GM12878 (cell line): ENCODE measurements around the gene ENTPD6. TPM values are rescaled to one million over a fixed set of nuclear protein-coding genes. Genes with fewer than 3 reads are reported as not detected.

Experiments used
- ATAC-seq: fragments of 200-7000 bp; cut with Tn5 transposase; 3 replicates; pipeline ENCODE4 v1.9.1; 2020; ENCODE audit warnings: mild to moderate bottlenecking, moderate library complexity
- BruUV-seq: library from RNA; stranded (reverse); fragments of 400-500 nt; replicated peaks from 2 replicates; lab custom pipeline; 2021; lab: Mats Ljungman, UMichigan
- CTCF ChIA-PET: fragments of 300-600 bp; sonication (Branson Sonifier 250); formaldehyde crosslinking; extraction: SDS; loops from one replicate; lab custom pipeline; 2021; ENCODE audit warnings: inconsistent platforms; lab: Yijun Ruan, JAX
- POLR2A ChIA-PET: fragments of 350-600 bp; formaldehyde crosslinking; extraction: SDS; loops from one replicate; lab custom pipeline; 2021; ENCODE audit warnings: inconsistent platforms; lab: Charles Lee
- RAD21 ChIA-PET: fragments of 300-600 bp; sonication (Branson Sonifier 250); formaldehyde crosslinking; loops from one replicate; lab custom pipeline; 2023; ENCODE audit warnings: antibody characterized with exemption; ENCODE audit not compliant: unreplicated experiment; lab: Charles Lee
- SMC1A ChIA-PET: fragments of 300-600 bp; sonication (Branson Sonifier 250); formaldehyde crosslinking; loops from one replicate; lab custom pipeline; 2023; ENCODE audit not compliant: unreplicated experiment, uncharacterized antibody; lab: Charles Lee
- DNase-seq: peaks from one replicate; pipeline ENCODE4 v3.0.0-alpha.2; 2011; ENCODE audit warnings: low read depth, low spot score
- FAIRE-seq: peaks from 3 replicates; lab custom pipeline; 2011; peaks lifted over from hg19 to GRCh38; lab: Jason Lieb, UNC
- H2AFZ ChIP-seq: 2 replicates; pipeline ENCODE4 v1.6.0; 2011; ENCODE audit warnings: low read depth, low read length, control low read depth; ENCODE audit not compliant: control insufficient read depth
- H3K27ac ChIP-seq: 2 replicates; pipeline ENCODE4 v1.5.1; 2011; ENCODE audit warnings: control low read depth; ENCODE audit not compliant: control insufficient read depth, insufficient read depth
- H3K27me3 ChIP-seq, 2 experiments: replicated peaks in 1 of 2; 2 replicates each; pipeline versions ENCODE4 v1.6.0 to v1.6.1; 2011; ENCODE audit warnings: low read length in 1 of 2; ENCODE audit not compliant: control insufficient read depth in 2 of 2, insufficient read depth in 2 of 2
- H3K36me3 ChIP-seq, 2 experiments: 2 replicates each; pipeline ENCODE4 v1.5.1; 2011; ENCODE audit warnings: low read length in 1 of 2; ENCODE audit not compliant: control insufficient read depth in 2 of 2, insufficient read depth in 2 of 2
- H3K4me1 ChIP-seq: 2 replicates; pipeline ENCODE4 v1.6.1; 2011; ENCODE audit warnings: mild to moderate bottlenecking, low read length, moderate library complexity, mixed read lengths; ENCODE audit not compliant: control insufficient read depth, insufficient read depth
- H3K4me2 ChIP-seq: 2 replicates; pipeline ENCODE4 v1.6.0; 2011; ENCODE audit warnings: control low read depth; ENCODE audit not compliant: control insufficient read depth, insufficient read depth
- H3K4me3 ChIP-seq: fragments of 200-600 bp; sonication (generic); 2 replicates; pipeline ENCODE4 v1.5.1; 2016
- H3K79me2 ChIP-seq: 2 replicates; pipeline ENCODE4 v1.6.0; 2011; ENCODE audit warnings: low read length; ENCODE audit not compliant: control insufficient read depth, insufficient read depth
- H3K9ac ChIP-seq: 2 replicates; pipeline ENCODE4 v1.8.0; 2011; ENCODE audit warnings: low read length, control low read depth, mixed read lengths; ENCODE audit not compliant: control insufficient read depth, insufficient read depth
- H3K9me3 ChIP-seq: replicated peaks from 3 replicates; pipeline ENCODE4 v1.5.1; 2011; ENCODE audit warnings: mild to moderate bottlenecking, low read length; ENCODE audit not compliant: control insufficient read depth, insufficient read depth
- H4K20me1 ChIP-seq: 2 replicates; pipeline ENCODE4 v1.6.0; 2011; ENCODE audit not compliant: control insufficient read depth, insufficient read depth
- ATF7 ChIP-seq: fragments of 450-650 bp; IDR thresholded peaks from 2 replicates; pipeline ENCODE4 v1.6.1; 2016; ENCODE audit warnings: low read depth, mild to moderate bottlenecking
- IKZF1 ChIP-seq: fragments of 450-650 bp; conservative IDR thresholded peaks from 2 replicates; pipeline ENCODE4 v1.6.1; 2017; ENCODE audit warnings: antibody characterized with exemption, mild to moderate bottlenecking
- IKZF2 ChIP-seq, 2 experiments: fragments of 450-650 bp; IDR thresholded peaks; 2 replicates each; pipeline ENCODE4 v1.6.1; 2017; ENCODE audit warnings: mild to moderate bottlenecking in 2 of 2, moderate library complexity in 2 of 2
- MTA2 ChIP-seq: fragments of 450-650 bp; IDR thresholded peaks from 2 replicates; pipeline ENCODE4 v1.6.1; 2016; ENCODE audit warnings: low read depth, mild to moderate bottlenecking, moderate library complexity
- MXI1 ChIP-seq: fragments of 150-350 bp; IDR thresholded peaks from 2 replicates; pipeline ENCODE4 v1.6.1; 2011; ENCODE audit warnings: low read depth, mild to moderate bottlenecking, inconsistent platforms, low read length, improper control_type of control experiment
- MYB ChIP-seq: fragments of 150-350 bp; IDR thresholded peaks from 2 replicates; pipeline ENCODE4 v1.6.1; 2014; ENCODE audit warnings: mild to moderate bottlenecking, low read depth, low read length, borderline replicate concordance
- NR2F1 ChIP-seq: fragments of 450-650 bp; conservative IDR thresholded peaks from 2 replicates; pipeline ENCODE4 v1.6.1; 2017; ENCODE audit warnings: mild to moderate bottlenecking
- POLR2AphosphoS5 ChIP-seq: IDR thresholded peaks from 2 replicates; pipeline ENCODE4 v1.6.1; 2011; ENCODE audit warnings: mild to moderate bottlenecking, low read length, inconsistent platforms
- ZNF274 ChIP-seq: IDR thresholded peaks from one replicate; pipeline ENCODE4 v1.8.0; 2011; ENCODE audit not compliant: insufficient read length, insufficient read depth
- ZNF384 ChIP-seq: IDR thresholded peaks from 2 replicates; pipeline ENCODE4 v1.6.1; 2012; ENCODE audit warnings: low read depth, mild to moderate bottlenecking, low read length, improper control_type of control experiment, borderline replicate concordance
- WGBS: methylation state at CpG from one replicate; pipeline ENCODE4 v1.1.6; 2016; ENCODE audit warnings: low lambda C conversion rate; ENCODE audit not compliant: insufficient replicate concordance, insufficient coverage; ENCODE audit errors: missing lambda C conversion rate; 5-methylcytosine and 5-hydroxymethylcytosine counted together
- in situ Hi-C: fragments of 300-500 bp; cut with MboI; formaldehyde crosslinking; loops from 9 replicates; pipeline ENCODE4 v1.14.3; 2018; ENCODE audit warnings: mixed read lengths
- intact Hi-C: fragments of 100-400 bp; cut with micrococcal nuclease; formaldehyde crosslinking; loops from one replicate; pipeline ENCODE4 v1.14.2; 2022; ENCODE audit not compliant: unreplicated experiment
- polyA plus RNA-seq, 11 experiments: library from polyadenylated mRNA; depleted of rRNA in 4 of 11; unstranded in 6 of 11; stranded (reverse) in 5 of 11; fragments of >200 nt; fragmentation: Nextera tagmentation in 4 of 11; fragmentation: Illumina TruSeq in 1 of 11; extraction: Ambion mirVana in 4 of 11; extraction: Trizol in 1 of 11; gene quantifications; 1 replicate in 1 of 11; 2 replicates in 10 of 11; pipeline versions ENCODE4 v1.2.1 to v1.2.3, GENCODE V29; 2011 to 2016; ENCODE audit warnings: inconsistent platforms in 2 of 11, missing spikeins in 2 of 11, low read depth in 1 of 11
- total RNA-seq, 4 experiments: library from RNA; depleted of rRNA in 3 of 4; stranded (reverse); fragments of >200 nt in 3 of 4; fragmentation: Illumina TruSeq in 1 of 4; extraction: Trizol in 1 of 4; gene quantifications; 2 replicates each; pipeline versions ENCODE4 v1.2.1 to v1.2.3, GENCODE V29; 2013 to 2021
- TF ChIP-seq, protein P1 (sequence below): fragments of 450-650 bp; IDR thresholded peaks from 2 replicates; pipeline ENCODE4 v1.6.1; 2017; ENCODE audit warnings: borderline replicate concordance
- TF ChIP-seq, protein P2 (sequence below): fragments of 450-650 bp; formaldehyde crosslinking; IDR thresholded peaks from 2 replicates; pipeline ENCODE4 v1.4.0; 2022; ENCODE audit warnings: mild to moderate bottlenecking, moderate library complexity
- TF ChIP-seq, protein P3 (sequence below): IDR thresholded peaks from 2 replicates; pipeline ENCODE4 v1.6.1; 2011; ENCODE audit warnings: borderline replicate concordance, low read depth, mild to moderate bottlenecking, moderate library complexity, low read length; ENCODE audit not compliant: insufficient read depth, poor library complexity, severe bottlenecking

The ENTPD6 gene
- total and polyA plus RNA-seq, 10 of the 15 experiments (the other 5 are each of a cell fraction or from before 2014, with no cell fraction given), result 0.53 to 45.4 (median 31.1) TPM

DNA sequence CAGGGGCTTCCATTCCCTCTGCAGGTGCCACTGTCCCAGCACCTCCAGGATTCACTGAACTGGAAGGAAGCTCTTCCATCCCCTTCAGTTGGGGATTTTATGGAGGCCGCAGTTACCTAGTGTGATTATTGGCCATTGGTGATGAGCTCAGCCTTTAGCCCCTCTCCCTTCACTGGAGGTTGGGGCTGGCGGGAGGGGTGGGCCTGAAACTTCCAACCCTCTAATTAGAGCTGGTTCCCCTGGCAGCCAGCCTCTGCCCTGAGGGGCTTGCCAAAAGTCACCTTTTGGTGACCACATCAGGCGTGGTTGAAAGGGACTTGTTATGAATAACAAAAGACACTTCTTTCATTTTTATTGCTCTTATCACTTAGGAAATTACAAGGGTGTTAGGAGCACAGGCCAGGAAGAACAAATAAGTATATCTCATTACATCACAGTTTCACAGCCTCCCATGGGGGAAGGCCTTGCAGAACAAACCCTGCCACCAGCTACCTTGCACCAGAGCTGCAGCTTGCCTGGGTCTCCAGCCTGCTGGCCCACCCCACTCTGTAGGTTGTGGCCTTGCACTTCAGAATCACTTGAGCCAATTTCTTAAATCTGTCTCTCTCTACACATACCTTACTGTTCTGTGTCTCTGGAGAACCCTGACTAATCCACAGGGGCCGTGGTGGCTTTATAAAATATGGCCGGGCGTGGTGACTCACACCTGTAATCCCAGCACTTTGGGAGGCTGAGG, 57.3 kb downstream of the ENTPD6 start:
- POLR2A ChIA-PET, result no interaction called here
- DNase-seq (no peak), FAIRE-seq (no peak), ATAC-seq (peak; percentile 31)
- intact Hi-C loops (no loop called here), in situ Hi-C loops (loop anchor here (25.0 kb wide), 1 partner anchor 1891 kb away; the partner anchor contains the start of genes GZF1 and NXT1)
- TF ChIP-seq MTA2, result peak; percentile 13; the same call in 1 of the 2 replicates
- TF ChIP-seq, protein P1, sequence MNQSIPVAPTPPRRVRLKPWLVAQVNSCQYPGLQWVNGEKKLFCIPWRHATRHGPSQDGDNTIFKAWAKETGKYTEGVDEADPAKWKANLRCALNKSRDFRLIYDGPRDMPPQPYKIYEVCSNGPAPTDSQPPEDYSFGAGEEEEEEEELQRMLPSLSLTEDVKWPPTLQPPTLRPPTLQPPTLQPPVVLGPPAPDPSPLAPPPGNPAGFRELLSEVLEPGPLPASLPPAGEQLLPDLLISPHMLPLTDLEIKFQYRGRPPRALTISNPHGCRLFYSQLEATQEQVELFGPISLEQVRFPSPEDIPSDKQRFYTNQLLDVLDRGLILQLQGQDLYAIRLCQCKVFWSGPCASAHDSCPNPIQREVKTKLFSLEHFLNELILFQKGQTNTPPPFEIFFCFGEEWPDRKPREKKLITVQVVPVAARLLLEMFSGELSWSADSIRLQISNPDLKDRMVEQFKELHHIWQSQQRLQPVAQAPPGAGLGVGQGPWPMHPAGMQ, result no peak
- TF ChIP-seq IKZF2 (IDR thresholded peaks at IDR 0.05), result no peak
- no peak for TF ChIP-seq POLR2AphosphoS5
- TF ChIP-seq, protein P2, sequence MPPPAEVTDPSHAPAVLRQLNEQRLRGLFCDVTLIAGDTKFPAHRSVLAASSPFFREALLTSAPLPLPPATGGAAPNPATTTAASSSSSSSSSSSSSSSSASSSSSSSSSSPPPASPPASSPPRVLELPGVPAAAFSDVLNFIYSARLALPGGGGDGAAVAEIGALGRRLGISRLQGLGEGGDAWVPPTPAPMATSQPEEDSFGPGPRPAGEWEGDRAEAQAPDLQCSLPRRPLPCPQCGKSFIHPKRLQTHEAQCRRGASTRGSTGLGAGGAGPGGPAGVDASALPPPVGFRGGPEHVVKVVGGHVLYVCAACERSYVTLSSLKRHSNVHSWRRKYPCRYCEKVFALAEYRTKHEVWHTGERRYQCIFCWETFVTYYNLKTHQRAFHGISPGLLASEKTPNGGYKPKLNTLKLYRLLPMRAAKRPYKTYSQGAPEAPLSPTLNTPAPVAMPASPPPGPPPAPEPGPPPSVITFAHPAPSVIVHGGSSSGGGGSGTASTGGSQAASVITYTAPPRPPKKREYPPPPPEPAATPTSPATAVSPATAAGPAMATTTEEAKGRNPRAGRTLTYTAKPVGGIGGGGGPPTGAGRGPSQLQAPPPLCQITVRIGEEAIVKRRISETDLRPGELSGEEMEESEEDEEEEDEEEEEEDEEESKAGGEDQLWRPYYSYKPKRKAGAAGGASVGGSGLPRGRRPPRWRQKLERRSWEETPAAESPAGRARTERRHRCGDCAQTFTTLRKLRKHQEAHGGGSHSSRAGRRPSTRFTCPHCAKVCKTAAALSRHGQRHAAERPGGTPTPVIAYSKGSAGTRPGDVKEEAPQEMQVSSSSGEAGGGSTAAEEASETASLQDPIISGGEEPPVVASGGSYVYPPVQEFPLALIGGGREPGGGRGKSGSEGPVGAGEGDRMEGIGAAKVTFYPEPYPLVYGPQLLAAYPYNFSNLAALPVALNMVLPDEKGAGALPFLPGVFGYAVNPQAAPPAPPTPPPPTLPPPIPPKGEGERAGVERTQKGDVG (CRISPR knock-in tag), result no peak
- TF ChIP-seq IKZF1, result no peak
- TF ChIP-seq, protein P3, sequence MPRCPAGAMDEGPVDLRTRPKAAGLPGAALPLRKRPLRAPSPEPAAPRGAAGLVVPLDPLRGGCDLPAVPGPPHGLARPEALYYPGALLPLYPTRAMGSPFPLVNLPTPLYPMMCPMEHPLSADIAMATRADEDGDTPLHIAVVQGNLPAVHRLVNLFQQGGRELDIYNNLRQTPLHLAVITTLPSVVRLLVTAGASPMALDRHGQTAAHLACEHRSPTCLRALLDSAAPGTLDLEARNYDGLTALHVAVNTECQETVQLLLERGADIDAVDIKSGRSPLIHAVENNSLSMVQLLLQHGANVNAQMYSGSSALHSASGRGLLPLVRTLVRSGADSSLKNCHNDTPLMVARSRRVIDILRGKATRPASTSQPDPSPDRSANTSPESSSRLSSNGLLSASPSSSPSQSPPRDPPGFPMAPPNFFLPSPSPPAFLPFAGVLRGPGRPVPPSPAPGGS, result no peak
- TF ChIP-seq ZNF274, result no peak
- no peak for TF ChIP-seq ZNF384
- TF ChIP-seq MYB, result no peak
- no peak for TF ChIP-seq NR2F1
- no peak for TF ChIP-seq MXI1
- TF ChIP-seq ATF7, result 0 out of 2 replicates have a peak, but pooled peaks have one; percentile 14
- SMC1A ChIA-PET, result no interaction called here
- WGBS, result 79% methylated on average over 6 of the region's 6 CpGs
- Histone ChIP-seq H3K27me3 (no peaks in the 10 kb centered on the region), H3K9ac (no peak overlapping the region), H4K20me1 (0 out of 2 replicates have a peak, but pooled peaks cover 3% of the 10 kb centered on the region), H3K36me3 (no peaks in the 10 kb centered on the region; a peak in 2 of 4 replicates), H3K9me3 (no peaks in the 10 kb centered on the region), H3K79me2 (peaks cover 29% of the 10 kb centered on the region), H3K4me3 (no peak overlapping the region), H3K4me1 (peaks cover 16% of the 10 kb centered on the region), H3K4me2 (0 out of 2 replicates have a peak overlapping the region, but pooled peaks have one; percentile 7), H2AFZ (no peak overlapping the region), H3K27ac (no peak overlapping the region)
- BruUV-seq, result no TSS peak
- CTCF ChIA-PET, result interaction anchor here (3.3 kb wide), 1 partner anchor 146 kb away, joined by 18 read pairs; no protein-coding TSS in a partner anchor
- RAD21 ChIA-PET, result interaction anchor here (1.4 kb wide), 1 partner anchor 146 kb away, joined by 5 read pairs; no protein-coding TSS in a partner anchor
